Measurements from ENCODE around the gene ETFBKMT. TPM values are rescaled to one million over a fixed set of nuclear protein-coding genes. Genes with fewer than 3 reads are reported as not detected.

ETFBKMT gene
- total RNA-seq, 2 experiments from 2014 or later = 0.38 to 0.92 TPM

- no peaks in the 10 kb centered on the region for H3K9me3 Mint-ChIP-seq
- Histone ChIP-seq H3K27ac (ENCODE audit: low read depth in 1 of 2, low read length in 2 of 2) (no peak overlapping the region), H3K9me3 (ENCODE audit: control insufficient read depth in 1 of 2, insufficient read depth in 1 of 2, low read length in 2 of 2) (no peaks in the 10 kb centered on the region), H3K4me3 (ENCODE audit: low read length) (no peak overlapping the region), H3K36me3 (ENCODE audit: insufficient read depth, low read length) (no peaks in the 10 kb centered on the region), H3K27me3 (ENCODE audit: control insufficient read depth in 1 of 2, insufficient read depth in 2 of 2, low read length in 2 of 2) (no peaks in the 10 kb centered on the region), H3K4me1 (ENCODE audit: insufficient read depth, low read length) (peaks cover 2% of the 10 kb centered on the region)
- intact Hi-C loops (cut with DNase I, micrococcal nuclease) = no loop called here
- DNase-seq (peak in 2 of 14 experiments; percentile 19 to 21), ATAC-seq (ENCODE audit: poor library complexity) (no peak)
- CTCF ChIA-PET = no interaction called here
- TF ChIP-seq CTCF (IDR thresholded peaks at IDR 0.05) = no peak
- no peak overlapping the region for H3K4me3 Mint-ChIP-seq
- H3K36me3 Mint-ChIP-seq (ENCODE audit: low read depth) = no peaks in the 10 kb centered on the region
- POLR2A ChIA-PET = no interaction called here
- H3K4me1 Mint-ChIP-seq (ENCODE audit: low read depth) = peaks cover 6% of the 10 kb centered on the region
- H3K27ac Mint-ChIP-seq = no peak overlapping the region
- H3K27me3 Mint-ChIP-seq = peaks cover 4% of the 10 kb centered on the region
Measured at GRCh38 chr12:31631809-31632208, 27.7 kb upstream of the ETFBKMT start.

- POLR2A ChIA-PET = no interaction called here
- peaks cover 2% of the 10 kb centered on the region for H3K4me1 ChIP-seq (ENCODE audit: insufficient read depth, low read length)
- TF ChIP-seq CTCF (IDR thresholded peaks at IDR 0.05) = no peak
- intact Hi-C loops (cut with DNase I, micrococcal nuclease) = no loop called here
- no peak for DNase-seq
- no peaks in the 10 kb centered on the region for H3K27me3 ChIP-seq (ENCODE audit: control insufficient read depth in 1 of 2, insufficient read depth in 2 of 2, low read length in 2 of 2)
- no peaks in the 10 kb centered on the region for H3K9me3 ChIP-seq (ENCODE audit: control insufficient read depth in 1 of 2, insufficient read depth in 1 of 2, low read length in 2 of 2)
- Mint-ChIP-seq H3K27ac (no peak overlapping the region), H3K36me3 (ENCODE audit: low read depth) (no peaks in the 10 kb centered on the region), H3K9me3 (no peaks in the 10 kb centered on the region), H3K4me3 (no peak overlapping the region), H3K4me1 (ENCODE audit: low read depth) (peaks cover 7% of the 10 kb centered on the region), H3K27me3 (no peaks in the 10 kb centered on the region)
- H3K4me3 ChIP-seq (ENCODE audit: low read length) = no peak overlapping the region
- no peaks in the 10 kb centered on the region for H3K36me3 ChIP-seq (ENCODE audit: insufficient read depth, low read length)
- CTCF ChIA-PET = no interaction called here
- no peak overlapping the region for H3K27ac ChIP-seq (ENCODE audit: low read depth in 1 of 2, low read length in 2 of 2)
- no peak for ATAC-seq (ENCODE audit: poor library complexity)
Measured at GRCh38 chr12:31633464-31633863, 26.0 kb upstream of the ETFBKMT start.

GRCh38 chr12:31634620-31635019 is 24.9 kb upstream of the ETFBKMT start:
- no peaks in the 10 kb centered on the region for H3K27me3 Mint-ChIP-seq
- intact Hi-C loops (cut with DNase I, micrococcal nuclease) = loop anchor here (5.0 kb wide), 2 partner anchors 782 to 787 kb away; no protein-coding TSS in a partner anchor
- no peak overlapping the region for H3K4me3 ChIP-seq (ENCODE audit: low read length)
- no peak overlapping the region for H3K27ac ChIP-seq (ENCODE audit: low read depth in 1 of 2, low read length in 2 of 2)
- H3K27ac Mint-ChIP-seq = no peak overlapping the region
- no peak for TF ChIP-seq CTCF (IDR thresholded peaks at IDR 0.05)
- H3K9me3 Mint-ChIP-seq = no peaks in the 10 kb centered on the region
- H3K9me3 ChIP-seq (ENCODE audit: control insufficient read depth in 1 of 2, insufficient read depth in 1 of 2, low read length in 2 of 2) = no peaks in the 10 kb centered on the region
- no peak for ATAC-seq (ENCODE audit: poor library complexity)
- H3K27me3 ChIP-seq (ENCODE audit: control insufficient read depth in 1 of 2, insufficient read depth in 2 of 2, low read length in 2 of 2) = no peaks in the 10 kb centered on the region
- H3K4me1 ChIP-seq (ENCODE audit: insufficient read depth, low read length) = peaks cover 2% of the 10 kb centered on the region
- H3K36me3 Mint-ChIP-seq (ENCODE audit: low read depth) = no peaks in the 10 kb centered on the region
- DNase-seq = no peak
- POLR2A ChIA-PET = no interaction called here
- no peaks in the 10 kb centered on the region for H3K36me3 ChIP-seq (ENCODE audit: insufficient read depth, low read length)
- no peak overlapping the region for H3K4me3 Mint-ChIP-seq
- H3K4me1 Mint-ChIP-seq (ENCODE audit: low read depth) = peaks cover 7% of the 10 kb centered on the region
- CTCF ChIA-PET = interaction anchor here (0.8 kb wide), 1 partner anchor 18 kb away, joined by 4 read pairs; no protein-coding TSS in a partner anchor

Data from CD4-positive, alpha-beta T cell (primary cell).